ENCODE results near the gene FXYD5.
"Not testable (repeated sequence)": the region's sequence is repeated elsewhere in the genome, so short reads cannot be mapped to it uniquely, and the experiment has no call there.

Gene FXYD5

DNA sequence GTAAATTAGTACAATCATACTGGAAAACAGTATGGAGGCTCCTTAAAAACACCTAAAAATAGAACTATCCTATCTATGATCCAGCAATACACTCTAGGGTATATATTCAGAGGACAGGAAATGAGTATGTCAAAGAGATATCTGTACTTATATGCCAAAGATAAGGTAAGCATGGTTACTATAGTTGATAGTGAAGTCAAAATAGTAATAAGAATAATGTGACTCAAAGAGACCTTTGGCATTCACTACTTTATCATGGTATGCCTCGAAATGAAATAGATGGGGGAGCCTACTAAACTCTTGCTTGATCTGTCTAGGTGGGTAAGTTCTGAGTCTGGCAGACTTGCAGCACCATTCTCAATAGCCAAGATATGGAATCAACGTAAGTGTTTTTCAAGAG, 30.3 kb downstream of the FXYD5 start:
- Histone ChIP-seq H3K27ac (ENCODE audit: low read depth, low read length) (no peak overlapping the region), H3K27me3 (ENCODE audit: control insufficient read depth, low read length) (peaks cover 6% of the 10 kb centered on the region; the same call in 1 of the 2 replicates), H3K4me1 (ENCODE audit: control insufficient read depth, low read length) (no peaks in the 10 kb centered on the region), H3K4me2 (ENCODE audit: low read length) (no peak overlapping the region), H3K9me2 (replicated peaks; ENCODE audit: control insufficient read depth, low read length) (no peaks in the 10 kb centered on the region), H3K36me3 (ENCODE audit: control insufficient read depth, low read length) (no peaks in the 10 kb centered on the region), H3K79me2 (ENCODE audit: control insufficient read depth, low read length) (no peaks in the 10 kb centered on the region), H3F3A (ENCODE audit: control insufficient read depth, insufficient read depth) (no peaks in the 10 kb centered on the region), H3K4me3 (ENCODE audit: low read length) (no peak overlapping the region), H4K20me1 (ENCODE audit: control insufficient read depth, insufficient read depth, low read depth, low read length) (no peaks in the 10 kb centered on the region), H3K9me3 (ENCODE audit: control insufficient read depth, insufficient read depth, low read length) (no peaks in the 10 kb centered on the region)
- TF ChIP-seq, protein P1, sequence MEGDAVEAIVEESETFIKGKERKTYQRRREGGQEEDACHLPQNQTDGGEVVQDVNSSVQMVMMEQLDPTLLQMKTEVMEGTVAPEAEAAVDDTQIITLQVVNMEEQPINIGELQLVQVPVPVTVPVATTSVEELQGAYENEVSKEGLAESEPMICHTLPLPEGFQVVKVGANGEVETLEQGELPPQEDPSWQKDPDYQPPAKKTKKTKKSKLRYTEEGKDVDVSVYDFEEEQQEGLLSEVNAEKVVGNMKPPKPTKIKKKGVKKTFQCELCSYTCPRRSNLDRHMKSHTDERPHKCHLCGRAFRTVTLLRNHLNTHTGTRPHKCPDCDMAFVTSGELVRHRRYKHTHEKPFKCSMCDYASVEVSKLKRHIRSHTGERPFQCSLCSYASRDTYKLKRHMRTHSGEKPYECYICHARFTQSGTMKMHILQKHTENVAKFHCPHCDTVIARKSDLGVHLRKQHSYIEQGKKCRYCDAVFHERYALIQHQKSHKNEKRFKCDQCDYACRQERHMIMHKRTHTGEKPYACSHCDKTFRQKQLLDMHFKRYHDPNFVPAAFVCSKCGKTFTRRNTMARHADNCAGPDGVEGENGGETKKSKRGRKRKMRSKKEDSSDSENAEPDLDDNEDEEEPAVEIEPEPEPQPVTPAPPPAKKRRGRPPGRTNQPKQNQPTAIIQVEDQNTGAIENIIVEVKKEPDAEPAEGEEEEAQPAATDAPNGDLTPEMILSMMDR (IDR thresholded peaks at IDR 0.05; ENCODE audit: low read depth, low read length, poor library complexity, severe bottlenecking) = no peak
- TF ChIP-seq EZH2phosphoT487 (IDR thresholded peaks at IDR 0.05; ENCODE audit: borderline replicate concordance, low read length) = no peak

DNA sequence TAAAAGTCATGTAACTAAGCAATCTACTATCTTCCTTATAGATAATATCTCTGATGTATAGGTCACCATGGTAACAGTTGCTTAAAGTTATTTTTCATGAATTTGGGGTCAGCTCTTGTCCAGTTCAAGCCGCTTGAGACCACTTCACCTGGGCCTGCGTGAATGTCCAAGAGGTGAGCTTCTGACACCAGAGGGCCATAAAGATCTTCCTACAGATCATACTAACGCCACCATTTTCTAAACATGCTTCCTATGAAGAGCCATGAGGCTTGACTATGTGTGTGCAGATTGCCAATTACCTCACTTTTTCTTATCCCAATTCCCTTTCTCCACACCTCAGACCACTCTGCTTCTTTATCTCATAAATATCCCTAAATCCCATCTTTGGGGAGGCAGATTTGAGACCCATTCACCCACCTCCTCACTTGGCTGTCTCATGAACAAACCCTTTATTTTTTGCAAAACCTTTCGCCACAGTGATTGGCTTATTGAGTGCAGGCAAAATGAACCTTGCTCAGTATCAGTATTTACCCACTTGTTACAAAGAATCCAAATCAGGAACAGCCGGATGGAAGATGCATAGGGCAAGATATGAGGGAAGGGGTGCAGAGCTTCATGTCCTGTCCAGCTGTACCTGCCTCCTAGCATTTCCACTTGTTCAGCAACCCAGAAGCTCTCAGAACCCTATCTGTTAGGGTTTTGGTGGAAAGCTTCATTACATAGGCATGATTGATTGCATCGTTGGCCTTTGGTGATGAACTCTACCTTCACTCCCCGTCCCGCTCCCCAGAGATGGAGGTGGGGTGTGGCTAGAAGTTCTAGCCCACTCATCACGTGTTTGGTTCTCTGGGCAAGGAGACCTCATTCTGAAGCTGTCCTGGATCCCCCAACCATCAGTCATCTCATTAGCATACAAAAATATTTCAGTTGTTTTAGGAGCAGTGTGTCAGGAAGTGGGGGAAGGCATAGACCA, 39.8 kb downstream of the FXYD5 start:
- peaks cover 19% of the 10 kb centered on the region for H3K27me3 ChIP-seq (ENCODE audit: control insufficient read depth, low read length)
- H3K36me3 ChIP-seq (ENCODE audit: control insufficient read depth, low read length) = no peaks in the 10 kb centered on the region

DNA sequence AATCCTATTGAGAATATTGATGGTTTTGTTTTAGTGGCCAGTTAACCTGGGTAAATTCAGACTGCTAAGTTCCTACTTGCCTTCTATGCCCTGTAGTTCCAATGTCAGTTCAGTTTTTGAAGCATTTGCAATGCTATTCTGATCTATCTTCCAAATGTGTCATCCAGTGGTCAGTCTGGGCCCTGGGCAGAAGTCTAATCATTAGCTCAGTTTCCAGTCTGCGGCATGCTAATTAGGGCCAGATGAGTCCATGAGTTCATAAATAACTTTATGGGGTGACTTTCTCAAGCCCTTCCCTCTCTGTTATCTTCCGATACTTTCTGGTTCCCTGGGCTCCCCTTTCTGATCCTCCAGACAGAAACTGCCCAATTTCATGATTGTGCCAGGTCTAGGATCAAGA, 41.3 kb downstream of the FXYD5 start:
- peaks cover 22% of the 10 kb centered on the region for H3K27me3 ChIP-seq (ENCODE audit: control insufficient read depth, low read length)
- no peaks in the 10 kb centered on the region for H4K20me1 ChIP-seq (ENCODE audit: control insufficient read depth, insufficient read depth, low read depth, low read length)
- no peaks in the 10 kb centered on the region for H3F3A ChIP-seq (ENCODE audit: control insufficient read depth, insufficient read depth)
- no peaks in the 10 kb centered on the region for H3K9me2 ChIP-seq (replicated peaks; ENCODE audit: control insufficient read depth, low read length)
- H3K36me3 ChIP-seq (ENCODE audit: control insufficient read depth, low read length) = no peaks in the 10 kb centered on the region
- no peak for TF ChIP-seq EZH2phosphoT487 (IDR thresholded peaks at IDR 0.05; ENCODE audit: borderline replicate concordance, low read length)
- TF ChIP-seq, protein P1 (IDR thresholded peaks at IDR 0.05; ENCODE audit: low read depth, low read length, poor library complexity, severe bottlenecking) = no peak
- H3K4me1 ChIP-seq (ENCODE audit: control insufficient read depth, low read length) = no peaks in the 10 kb centered on the region
- H3K4me3 ChIP-seq (ENCODE audit: low read length) = no peak overlapping the region
- peaks cover 3% of the 10 kb centered on the region for H3K9me3 ChIP-seq (ENCODE audit: control insufficient read depth, insufficient read depth, low read length)
- H3K79me2 ChIP-seq (ENCODE audit: control insufficient read depth, low read length) = no peaks in the 10 kb centered on the region
- no peak overlapping the region for H3K4me2 ChIP-seq (ENCODE audit: low read length)
- H3K27ac ChIP-seq (ENCODE audit: low read depth, low read length) = no peak overlapping the region

More for the DNA sequence above, 39.8 kb downstream of the FXYD5 start:
- Histone ChIP-seq H3K27ac (ENCODE audit: low read depth, low read length) (no peak overlapping the region), H3K4me2 (ENCODE audit: low read length) (no peak overlapping the region), H3K9me2 (replicated peaks; ENCODE audit: control insufficient read depth, low read length) (no peaks in the 10 kb centered on the region), H3K9me3 (ENCODE audit: control insufficient read depth, insufficient read depth, low read length) (peaks cover 3% of the 10 kb centered on the region), H3F3A (ENCODE audit: control insufficient read depth, insufficient read depth) (no peaks in the 10 kb centered on the region), H3K4me1 (ENCODE audit: control insufficient read depth, low read length) (no peaks in the 10 kb centered on the region), H3K79me2 (ENCODE audit: control insufficient read depth, low read length) (no peaks in the 10 kb centered on the region), H3K4me3 (ENCODE audit: low read length) (no peak overlapping the region), H4K20me1 (ENCODE audit: control insufficient read depth, insufficient read depth, low read depth, low read length) (no peaks in the 10 kb centered on the region)
- no peak for TF ChIP-seq EZH2phosphoT487 (IDR thresholded peaks at IDR 0.05; ENCODE audit: borderline replicate concordance, low read length)
- TF ChIP-seq, protein P1 (IDR thresholded peaks at IDR 0.05; ENCODE audit: low read depth, low read length, poor library complexity, severe bottlenecking) = no peak

DNA sequence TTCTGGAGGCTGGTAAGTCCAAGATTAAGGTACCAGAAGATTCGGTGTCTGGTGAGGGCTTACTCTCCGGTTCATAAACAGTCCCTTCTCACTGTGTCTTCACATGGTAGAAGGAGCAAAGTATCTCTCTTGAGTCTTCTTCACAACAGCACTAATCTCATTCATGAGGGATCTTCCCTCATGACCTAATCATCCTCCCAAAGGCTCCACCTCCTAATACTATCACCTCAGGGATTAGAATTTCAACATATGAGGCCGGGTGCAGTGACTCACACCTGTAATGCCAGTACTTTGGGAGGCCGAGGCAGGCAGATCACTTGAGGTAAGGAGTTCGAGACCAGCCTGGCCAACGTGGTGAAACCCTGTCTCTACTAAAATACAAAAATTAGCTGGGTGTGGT, 42.3 kb downstream of the FXYD5 start:
- not testable (repeated sequence) for H3K79me2 ChIP-seq (ENCODE audit: control insufficient read depth, low read length); H4K20me1 ChIP-seq (ENCODE audit: control insufficient read depth, insufficient read depth, low read depth, low read length); H3K4me2 ChIP-seq (ENCODE audit: low read length); H3K9me2 ChIP-seq (replicated peaks; ENCODE audit: control insufficient read depth, low read length); H3K9me3 ChIP-seq (ENCODE audit: control insufficient read depth, insufficient read depth, low read length); H3F3A ChIP-seq (ENCODE audit: control insufficient read depth, insufficient read depth); H3K27ac ChIP-seq (ENCODE audit: low read depth, low read length); H3K4me3 ChIP-seq (ENCODE audit: low read length); H3K4me1 ChIP-seq (ENCODE audit: control insufficient read depth, low read length); H3K36me3 ChIP-seq (ENCODE audit: control insufficient read depth, low read length)
- H3K27me3 ChIP-seq (ENCODE audit: control insufficient read depth, low read length) = peaks cover 22% of the 10 kb centered on the region
